K562 (cell line): Measurements from ENCODE around the gene SLC12A4. TPM values are rescaled to one million over a fixed set of nuclear protein-coding genes. Genes with fewer than 3 reads are reported as not detected.

Experiments used
- BRD4 ChIP-seq: fragments of 200-600 bp; sonication (generic); IDR thresholded peaks from 2 replicates; pipeline ENCODE4 v1.6.1; 2017; ENCODE audit warnings: inconsistent platforms
- CXXC5 ChIP-seq: fragments of 250-450 bp; sonication (Bioruptor Pico); IDR thresholded peaks from 2 replicates; pipeline ENCODE4 v1.8.0; 2022; ENCODE audit warnings: inconsistent platforms, mild to moderate bottlenecking, moderate library complexity
- HDAC3 ChIP-seq: fragments of 450-650 bp; IDR thresholded peaks from 2 replicates; pipeline ENCODE4 v1.6.1; 2018; ENCODE audit warnings: borderline replicate concordance, mild to moderate bottlenecking, moderate library complexity; ENCODE audit not compliant: partially characterized antibody
- HEY1 ChIP-seq: fragments of 250-450 bp; sonication (Bioruptor Pico); IDR thresholded peaks from 2 replicates; pipeline ENCODE4 v1.5.0; 2020; ENCODE audit warnings: mild to moderate bottlenecking, moderate library complexity, borderline replicate concordance
- HLTF ChIP-seq: fragments of 450-650 bp; IDR thresholded peaks from 2 replicates; pipeline ENCODE4 v1.6.1; 2016
- NCOA2 ChIP-seq, 2 experiments: fragments of 450-650 bp; IDR thresholded peaks; 2 replicates each; pipeline ENCODE4 v1.6.1; 2018; ENCODE audit warnings: mild to moderate bottlenecking in 2 of 2, moderate library complexity in 1 of 2; ENCODE audit not compliant: partially characterized antibody in 2 of 2
- POLR2G ChIP-seq: fragments of 200-400 bp; formaldehyde crosslinking; IDR thresholded peaks from 2 replicates; pipeline ENCODE4 v1.6.1; 2017; ENCODE audit warnings: low read depth, mild to moderate bottlenecking, antibody characterized with exemption, low read length, moderate library complexity
- RBFOX2 ChIP-seq: fragments of 200-400 bp; formaldehyde crosslinking; IDR thresholded peaks from 2 replicates; pipeline ENCODE4 v1.6.1; 2017; ENCODE audit warnings: low read depth, mild to moderate bottlenecking, low read length, moderate library complexity
- SIX5 ChIP-seq, 2 experiments: IDR thresholded peaks; 2 replicates each; pipeline ENCODE4 v1.6.1; 2011; ENCODE audit warnings: low read length in 2 of 2, borderline replicate concordance in 1 of 2, low read depth in 1 of 2, mild to moderate bottlenecking in 1 of 2, moderate library complexity in 1 of 2; ENCODE audit not compliant: insufficient read depth in 1 of 2
- SREBF1 ChIP-seq: fragments of 150-350 bp; IDR thresholded peaks from 2 replicates; pipeline ENCODE4 v1.6.1; 2014; ENCODE audit warnings: antibody characterized with exemption, low read depth, low read length, borderline replicate concordance
- SRSF1 ChIP-seq: fragments of 200-400 bp; formaldehyde crosslinking; IDR thresholded peaks from 2 replicates; pipeline ENCODE4 v1.6.1; 2017; ENCODE audit warnings: mild to moderate bottlenecking, low read depth, low read length, moderate library complexity
- SRSF3 ChIP-seq: fragments of 200-400 bp; formaldehyde crosslinking; IDR thresholded peaks from 2 replicates; pipeline ENCODE4 v1.6.1; 2016; ENCODE audit warnings: mild to moderate bottlenecking, low read length, moderate library complexity; ENCODE audit not compliant: insufficient read depth
- STAT6 ChIP-seq: sonication (generic); formaldehyde crosslinking; IDR thresholded peaks from 2 replicates; pipeline ENCODE4 v1.8.1; 2023; ENCODE audit warnings: mild to moderate bottlenecking, missing genetic modification reagents
- THRAP3 ChIP-seq: fragments of 450-650 bp; IDR thresholded peaks from 2 replicates; pipeline ENCODE4 v1.6.1; 2016; ENCODE audit warnings: mild to moderate bottlenecking, inconsistent platforms, borderline replicate concordance
- ZNF140 ChIP-seq: fragments of 250-450 bp; sonication (Bioruptor Pico); IDR thresholded peaks from 2 replicates; pipeline ENCODE4 v1.8.0; 2021; ENCODE audit warnings: moderate library complexity, mild to moderate bottlenecking, inconsistent platforms
- ZNF445 ChIP-seq: fragments of 250-450 bp; sonication (Bioruptor Pico); IDR thresholded peaks from 2 replicates; pipeline ENCODE4 v1.4.0; 2020; ENCODE audit warnings: low read depth, mild to moderate bottlenecking, moderate library complexity
- ZSCAN29 ChIP-seq: fragments of 450-650 bp; IDR thresholded peaks from 2 replicates; pipeline ENCODE4 v1.6.1; 2017
- polyA plus RNA-seq, 8 experiments: library from polyadenylated mRNA; depleted of rRNA in 4 of 8; stranded (reverse) in 5 of 8; unstranded in 3 of 8; fragments of >200 nt; fragmentation: Nextera tagmentation in 2 of 8; fragmentation: Illumina TruSeq in 1 of 8; extraction: Ambion mirVana in 2 of 8; extraction: Trizol in 1 of 8; gene quantifications; 2 replicates each; pipeline versions ENCODE4 v1.2.1 to v1.2.3, GENCODE V29; 2011 to 2014; ENCODE audit warnings: inconsistent platforms in 1 of 8, missing spikeins in 1 of 8
- total RNA-seq, 7 experiments: library from RNA; depleted of rRNA in 6 of 7; stranded (reverse); fragments of >200 nt in 6 of 7; fragmentation: Illumina TruSeq in 2 of 7; extraction: Trizol in 2 of 7; gene quantifications; 2 replicates each; pipeline versions ENCODE4 v1.2.1 to v1.2.3, GENCODE V29; 2011 to 2021; ENCODE audit warnings: low replicate concordance in 1 of 7
- TF ChIP-seq, protein P1 (sequence below), 2 experiments: fragments of 450-650 bp; formaldehyde crosslinking in 1 of 2; IDR thresholded peaks; 2 replicates each; pipeline versions ENCODE4 v1.4.0 to v1.6.1; 2014 to 2020; ENCODE audit warnings: mild to moderate bottlenecking in 2 of 2, borderline replicate concordance in 1 of 2, low read depth in 1 of 2

SLC12A4 gene
- total and polyA plus RNA-seq, 9 of the 15 experiments (the other 6 are each of a cell fraction or from before 2014, with no cell fraction given): 0.75 to 43.5 (median 15.0) TPM

GRCh38 chr16:67966549-67967182 lies 1.8 kb downstream of the SLC12A4 start (continued):
- TF ChIP-seq, protein P1, sequence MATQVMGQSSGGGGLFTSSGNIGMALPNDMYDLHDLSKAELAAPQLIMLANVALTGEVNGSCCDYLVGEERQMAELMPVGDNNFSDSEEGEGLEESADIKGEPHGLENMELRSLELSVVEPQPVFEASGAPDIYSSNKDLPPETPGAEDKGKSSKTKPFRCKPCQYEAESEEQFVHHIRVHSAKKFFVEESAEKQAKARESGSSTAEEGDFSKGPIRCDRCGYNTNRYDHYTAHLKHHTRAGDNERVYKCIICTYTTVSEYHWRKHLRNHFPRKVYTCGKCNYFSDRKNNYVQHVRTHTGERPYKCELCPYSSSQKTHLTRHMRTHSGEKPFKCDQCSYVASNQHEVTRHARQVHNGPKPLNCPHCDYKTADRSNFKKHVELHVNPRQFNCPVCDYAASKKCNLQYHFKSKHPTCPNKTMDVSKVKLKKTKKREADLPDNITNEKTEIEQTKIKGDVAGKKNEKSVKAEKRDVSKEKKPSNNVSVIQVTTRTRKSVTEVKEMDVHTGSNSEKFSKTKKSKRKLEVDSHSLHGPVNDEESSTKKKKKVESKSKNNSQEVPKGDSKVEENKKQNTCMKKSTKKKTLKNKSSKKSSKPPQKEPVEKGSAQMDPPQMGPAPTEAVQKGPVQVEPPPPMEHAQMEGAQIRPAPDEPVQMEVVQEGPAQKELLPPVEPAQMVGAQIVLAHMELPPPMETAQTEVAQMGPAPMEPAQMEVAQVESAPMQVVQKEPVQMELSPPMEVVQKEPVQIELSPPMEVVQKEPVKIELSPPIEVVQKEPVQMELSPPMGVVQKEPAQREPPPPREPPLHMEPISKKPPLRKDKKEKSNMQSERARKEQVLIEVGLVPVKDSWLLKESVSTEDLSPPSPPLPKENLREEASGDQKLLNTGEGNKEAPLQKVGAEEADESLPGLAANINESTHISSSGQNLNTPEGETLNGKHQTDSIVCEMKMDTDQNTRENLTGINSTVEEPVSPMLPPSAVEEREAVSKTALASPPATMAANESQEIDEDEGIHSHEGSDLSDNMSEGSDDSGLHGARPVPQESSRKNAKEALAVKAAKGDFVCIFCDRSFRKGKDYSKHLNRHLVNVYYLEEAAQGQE (IDR thresholded peaks at IDR 0.05; ENCODE audit: borderline replicate concordance): no peak
- TF ChIP-seq, protein P1 (CRISPR knock-in tag; IDR thresholded peaks at IDR 0.05; ENCODE audit: low read depth): no peak
- no peak for TF ChIP-seq HEY1 (CRISPR knock-in tag)
- no peak for TF ChIP-seq HDAC3
- no peak for TF ChIP-seq HLTF
- no peak for TF ChIP-seq THRAP3
- no peak for TF ChIP-seq SRSF1
- no peak for TF ChIP-seq STAT6 (CRISPR knock-in tag)
- TF ChIP-seq CXXC5: no peak
- no peak for TF ChIP-seq SREBF1
- no peak for TF ChIP-seq ZNF445 (CRISPR knock-in tag)
- no peak for TF ChIP-seq ZSCAN29
- 0 out of 2 replicates have a peak, but pooled peaks have one; percentile 7 for TF ChIP-seq POLR2G
- TF ChIP-seq RBFOX2: 0 out of 2 replicates have a peak, but pooled peaks have one; percentile 15
- no peak for TF ChIP-seq SRSF3
- TF ChIP-seq BRD4: no peak
- TF ChIP-seq SIX5 (IDR thresholded peaks at IDR 0.05; ENCODE audit: borderline replicate concordance in 1 of 2, insufficient read depth in 1 of 2, low read depth in 1 of 2, low read length in 2 of 2): no peak
- TF ChIP-seq ZNF140 (CRISPR knock-in tag): no peak
- no peak for TF ChIP-seq NCOA2 (IDR thresholded peaks at IDR 0.05; ENCODE audit: partially characterized antibody in 2 of 2)
